Osteoblast (primary cell): Measurements from ENCODE around the gene AMPD1. TPM values are rescaled to one million over a fixed set of nuclear protein-coding genes. Genes with fewer than 3 reads are reported as not detected.

Experiments used
- DNase-seq: peaks from one replicate; pipeline ENCODE4 v3.0.0; 2011; ENCODE audit warnings: low spot score, mixed read lengths; ENCODE audit not compliant: insufficient read length; ENCODE audit errors: missing footprints
- H2AFZ ChIP-seq: 2 replicates; pipeline ENCODE4 v1.6.0; 2011; ENCODE audit warnings: mild to moderate bottlenecking, low read length
- H3K27ac ChIP-seq: 2 replicates; pipeline ENCODE4 v1.5.1; 2011; ENCODE audit warnings: mild to moderate bottlenecking, low read depth, low read length, moderate library complexity
- H3K27me3 ChIP-seq: 2 replicates; pipeline ENCODE4 v1.6.0; 2012; ENCODE audit warnings: mild to moderate bottlenecking, control low read depth, inconsistent platforms, low read length, moderate library complexity; ENCODE audit not compliant: insufficient read depth
- H3K36me3 ChIP-seq: 2 replicates; pipeline ENCODE4 v1.5.1; 2011; ENCODE audit warnings: mild to moderate bottlenecking, low read length, control low read depth, moderate library complexity; ENCODE audit not compliant: insufficient read depth
- H3K4me1 ChIP-seq: 2 replicates; pipeline ENCODE4 v1.5.1; 2011; ENCODE audit warnings: mild to moderate bottlenecking, low read length, control low read depth, moderate library complexity; ENCODE audit not compliant: insufficient read depth
- H3K4me2 ChIP-seq: 2 replicates; pipeline ENCODE4 v1.6.0; 2011; ENCODE audit warnings: mild to moderate bottlenecking, low read length; ENCODE audit not compliant: insufficient read depth
- H3K4me3 ChIP-seq: fragments of 200-600 bp; sonication (generic); 3 replicates; pipeline ENCODE4 v1.5.1; 2012; ENCODE audit warnings: mild to moderate bottlenecking, low read length, inconsistent platforms; ENCODE audit not compliant: insufficient read depth
- H3K79me2 ChIP-seq: 2 replicates; pipeline ENCODE4 v1.6.0; 2012; ENCODE audit warnings: mild to moderate bottlenecking, low read length, control low read depth, inconsistent platforms; ENCODE audit not compliant: insufficient read depth
- H3K9me3 ChIP-seq: 2 replicates; pipeline ENCODE4 v1.5.1; 2011; ENCODE audit warnings: low read depth, low read length, control low read depth
- H4K20me1 ChIP-seq: 2 replicates; pipeline ENCODE4 v1.6.0; 2012; ENCODE audit warnings: mild to moderate bottlenecking, low read length, control low read depth; ENCODE audit not compliant: insufficient read depth
- total RNA-seq: library from RNA; depleted of rRNA; stranded (reverse); fragments of >200 nt; gene quantifications from 2 replicates; pipeline ENCODE4 v1.2.3, GENCODE V29; 2012
- TF ChIP-seq, protein P1 (sequence below): IDR thresholded peaks from 2 replicates; pipeline ENCODE4 v1.5.1; 2011; ENCODE audit warnings: mild to moderate bottlenecking, low read depth, low read length, moderate library complexity; ENCODE audit errors: extremely low read depth

The AMPD1 gene
- total RNA-seq, 1 donor, result not detected

DNA sequence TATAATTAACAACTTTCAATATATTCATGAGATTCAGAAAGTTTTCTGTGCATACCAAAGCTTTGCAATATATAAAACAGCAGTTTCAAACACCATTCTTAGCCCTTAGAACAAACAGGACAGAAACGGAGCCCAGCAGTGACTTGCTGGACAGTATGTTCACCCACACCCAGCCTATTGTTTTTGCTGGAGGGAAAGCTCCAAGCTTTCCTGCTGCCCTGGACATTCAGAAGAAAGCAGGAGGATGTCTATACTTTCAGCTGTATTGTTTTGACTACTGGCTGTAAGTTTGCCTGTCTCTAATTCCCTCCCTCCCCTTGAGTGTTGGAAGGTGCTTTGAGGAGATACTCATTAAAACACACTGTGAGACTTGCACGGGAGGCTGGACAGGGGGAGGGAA is 35.1 kb downstream of the AMPD1 start:
- H2AFZ ChIP-seq, result no peak overlapping the region
- H3K36me3 ChIP-seq, result no peaks in the 10 kb centered on the region
- H3K4me2 ChIP-seq, result no peak overlapping the region
- no peaks in the 10 kb centered on the region for H3K27me3 ChIP-seq
- no peaks in the 10 kb centered on the region for H3K79me2 ChIP-seq
- no peaks in the 10 kb centered on the region for H4K20me1 ChIP-seq
- TF ChIP-seq, protein P1, sequence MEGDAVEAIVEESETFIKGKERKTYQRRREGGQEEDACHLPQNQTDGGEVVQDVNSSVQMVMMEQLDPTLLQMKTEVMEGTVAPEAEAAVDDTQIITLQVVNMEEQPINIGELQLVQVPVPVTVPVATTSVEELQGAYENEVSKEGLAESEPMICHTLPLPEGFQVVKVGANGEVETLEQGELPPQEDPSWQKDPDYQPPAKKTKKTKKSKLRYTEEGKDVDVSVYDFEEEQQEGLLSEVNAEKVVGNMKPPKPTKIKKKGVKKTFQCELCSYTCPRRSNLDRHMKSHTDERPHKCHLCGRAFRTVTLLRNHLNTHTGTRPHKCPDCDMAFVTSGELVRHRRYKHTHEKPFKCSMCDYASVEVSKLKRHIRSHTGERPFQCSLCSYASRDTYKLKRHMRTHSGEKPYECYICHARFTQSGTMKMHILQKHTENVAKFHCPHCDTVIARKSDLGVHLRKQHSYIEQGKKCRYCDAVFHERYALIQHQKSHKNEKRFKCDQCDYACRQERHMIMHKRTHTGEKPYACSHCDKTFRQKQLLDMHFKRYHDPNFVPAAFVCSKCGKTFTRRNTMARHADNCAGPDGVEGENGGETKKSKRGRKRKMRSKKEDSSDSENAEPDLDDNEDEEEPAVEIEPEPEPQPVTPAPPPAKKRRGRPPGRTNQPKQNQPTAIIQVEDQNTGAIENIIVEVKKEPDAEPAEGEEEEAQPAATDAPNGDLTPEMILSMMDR, result no peak
- DNase-seq, result no peak
- H3K4me3 ChIP-seq, result no peak overlapping the region
- H3K27ac ChIP-seq, result no peak overlapping the region
- H3K4me1 ChIP-seq, result no peaks in the 10 kb centered on the region
- no peaks in the 10 kb centered on the region for H3K9me3 ChIP-seq

DNA sequence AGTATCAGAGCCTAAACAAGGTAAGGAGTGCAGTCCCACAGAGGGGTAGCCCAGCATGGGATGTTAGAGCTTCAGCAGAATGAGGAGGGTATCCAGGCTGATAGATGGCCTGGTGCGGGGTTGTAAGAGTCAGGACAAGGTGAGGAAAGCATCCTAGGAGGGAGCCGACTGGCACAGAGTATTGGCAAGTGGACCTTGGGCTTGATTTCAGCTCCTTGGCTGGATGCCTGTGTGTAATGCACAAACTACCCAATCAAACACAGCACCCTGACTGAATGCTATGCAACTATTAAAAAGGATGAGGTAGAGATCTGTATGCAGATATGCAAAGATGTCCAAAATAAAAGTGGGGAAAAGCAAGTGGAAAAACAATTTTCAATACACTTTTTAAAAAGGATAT is 43.5 kb downstream of the AMPD1 start:
- no peak overlapping the region for H3K27ac ChIP-seq
- TF ChIP-seq, protein P1, result no peak
- no peak overlapping the region for H3K4me3 ChIP-seq
- H2AFZ ChIP-seq, result no peak overlapping the region
- no peaks in the 10 kb centered on the region for H3K36me3 ChIP-seq
- no peaks in the 10 kb centered on the region for H3K9me3 ChIP-seq
- no peaks in the 10 kb centered on the region for H3K27me3 ChIP-seq
- H3K79me2 ChIP-seq, result no peaks in the 10 kb centered on the region
- DNase-seq, result no peak
- no peaks in the 10 kb centered on the region for H3K4me1 ChIP-seq
- no peaks in the 10 kb centered on the region for H4K20me1 ChIP-seq
- H3K4me2 ChIP-seq, result no peak overlapping the region

DNA sequence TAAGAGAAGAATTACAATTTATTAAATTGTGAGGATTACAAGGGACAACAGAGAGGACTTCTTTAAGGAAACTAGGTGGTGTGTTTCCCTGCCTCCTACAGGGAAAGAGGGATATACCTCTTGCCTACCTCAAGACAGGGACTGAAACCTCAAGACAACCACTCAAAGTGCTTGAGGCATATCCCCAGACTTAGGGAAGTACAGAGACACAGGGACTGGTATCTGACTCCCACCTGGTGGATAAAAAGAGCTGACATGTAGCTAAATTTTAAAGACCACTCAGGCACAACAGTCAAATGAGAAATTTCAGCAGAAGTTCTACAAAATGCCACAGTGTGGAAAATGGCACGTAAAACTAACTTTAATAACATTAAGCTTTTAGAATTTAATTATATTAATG is 46.8 kb downstream of the AMPD1 start:
- Histone ChIP-seq H3K9me3 (no peaks in the 10 kb centered on the region), H3K4me3 (no peak overlapping the region), H3K4me1 (no peaks in the 10 kb centered on the region), H2AFZ (no peak overlapping the region), H4K20me1 (no peaks in the 10 kb centered on the region), H3K36me3 (no peaks in the 10 kb centered on the region), H3K27me3 (no peaks in the 10 kb centered on the region), H3K4me2 (no peak overlapping the region), H3K79me2 (no peaks in the 10 kb centered on the region), H3K27ac (no peak overlapping the region)
- TF ChIP-seq, protein P1, result no peak
- DNase-seq, result no peak

DNA sequence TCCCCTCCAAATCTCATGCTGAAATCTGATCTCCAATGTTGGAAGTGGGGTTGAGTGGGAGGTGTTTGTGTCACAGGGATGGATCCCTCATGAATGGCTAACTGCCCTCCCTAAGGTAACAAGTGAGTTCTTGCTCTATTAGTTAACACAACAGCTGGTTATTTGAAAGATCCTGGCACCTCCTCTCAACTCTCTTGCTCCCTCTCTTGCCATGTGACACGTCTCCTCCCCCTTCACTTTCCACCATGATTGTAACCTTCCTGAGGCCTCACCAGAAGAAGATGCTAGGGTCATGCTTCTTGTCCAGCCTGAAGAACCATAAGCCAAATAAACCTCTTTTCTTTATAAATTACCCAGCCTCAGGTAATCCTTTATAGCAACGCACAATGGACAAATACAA is 54.0 kb downstream of the AMPD1 start:
- Histone ChIP-seq H2AFZ (no peak overlapping the region), H3K4me3 (no peak overlapping the region), H3K27me3 (no peaks in the 10 kb centered on the region), H3K36me3 (no peaks in the 10 kb centered on the region), H3K27ac (no peak overlapping the region), H3K4me2 (no peak overlapping the region), H4K20me1 (no peaks in the 10 kb centered on the region), H3K9me3 (no peaks in the 10 kb centered on the region), H3K4me1 (no peaks in the 10 kb centered on the region), H3K79me2 (no peaks in the 10 kb centered on the region)
- no peak for DNase-seq
- TF ChIP-seq, protein P1, result no peak
